GM18873 (cell line): ENCODE data around the gene MMP7.
"Not testable (repeated sequence)": the region's sequence is repeated elsewhere in the genome, so short reads cannot be mapped to it uniquely, and the experiment has no call there.

Experiments
- ATAC-seq: cut with Tn5 transposase; IDR thresholded peaks from one replicate; pipeline ENCODE4 v1.9.1; 2021; ENCODE audit warnings: mild to moderate bottlenecking, moderate library complexity, moderate number of reproducible peaks; ENCODE audit not compliant: unreplicated experiment, low FRiP score

The MMP7 gene

DNA sequence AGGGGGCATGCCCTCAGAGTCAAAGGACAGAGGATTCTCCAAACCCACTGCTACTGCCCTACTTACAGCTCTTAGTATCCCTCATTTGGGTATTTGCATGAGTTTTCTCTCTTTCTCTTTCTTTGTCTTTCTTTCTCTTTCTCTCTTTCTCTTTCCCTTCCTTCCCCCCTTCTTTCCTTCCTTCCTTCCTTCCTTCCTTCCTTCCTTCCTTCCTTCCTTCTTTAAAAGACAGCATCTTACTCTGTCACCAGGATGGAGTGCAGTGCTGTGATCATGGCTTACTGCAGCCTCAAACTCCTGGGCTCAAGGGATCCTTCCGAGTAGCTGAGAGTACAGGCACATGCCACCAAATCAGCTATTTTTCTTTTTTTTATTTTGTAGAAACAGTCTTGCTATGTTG lies 14.0 kb upstream of the MMP7 start:
- no peak for ATAC-seq

DNA sequence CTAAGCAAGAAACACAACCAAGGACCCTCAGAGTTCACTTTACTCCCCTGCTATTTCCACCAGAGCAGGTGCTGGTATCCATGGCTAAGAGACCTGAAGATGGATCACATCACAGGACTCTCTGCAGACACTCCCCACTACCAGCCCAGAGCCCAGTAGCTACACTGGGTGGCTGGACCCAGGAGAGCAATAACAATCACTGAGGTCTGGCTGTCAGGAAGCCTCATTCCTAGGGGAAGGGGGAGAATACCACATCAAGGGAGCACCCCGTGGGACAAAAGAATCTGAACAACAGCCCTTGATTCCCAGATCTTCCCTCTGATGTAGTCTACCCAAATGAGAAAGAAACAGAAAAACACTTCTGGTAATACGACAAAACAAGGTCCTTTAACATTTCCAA lies 9.0 kb upstream of the MMP7 start:
- ATAC-seq: no peak

DNA sequence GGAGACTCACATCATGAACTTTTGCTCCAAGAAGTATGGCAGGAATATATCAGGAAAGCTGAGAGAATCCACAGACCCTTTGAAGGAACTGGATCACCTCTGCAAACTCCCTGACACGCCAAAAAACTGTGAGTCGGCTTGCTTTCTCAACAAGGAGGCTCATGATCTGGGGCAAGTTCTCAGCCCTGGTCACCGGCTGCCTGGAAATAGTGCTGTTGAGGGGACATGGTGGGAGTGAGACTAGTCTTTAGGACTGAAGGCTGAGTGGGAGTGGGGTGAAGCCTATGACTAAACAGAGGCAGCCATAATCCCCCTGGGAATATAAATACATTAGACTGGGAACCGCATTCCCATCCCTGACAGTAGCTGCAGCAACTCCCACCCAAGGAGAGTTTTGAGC lies 8.4 kb upstream of the MMP7 start:
- no peak for ATAC-seq

DNA sequence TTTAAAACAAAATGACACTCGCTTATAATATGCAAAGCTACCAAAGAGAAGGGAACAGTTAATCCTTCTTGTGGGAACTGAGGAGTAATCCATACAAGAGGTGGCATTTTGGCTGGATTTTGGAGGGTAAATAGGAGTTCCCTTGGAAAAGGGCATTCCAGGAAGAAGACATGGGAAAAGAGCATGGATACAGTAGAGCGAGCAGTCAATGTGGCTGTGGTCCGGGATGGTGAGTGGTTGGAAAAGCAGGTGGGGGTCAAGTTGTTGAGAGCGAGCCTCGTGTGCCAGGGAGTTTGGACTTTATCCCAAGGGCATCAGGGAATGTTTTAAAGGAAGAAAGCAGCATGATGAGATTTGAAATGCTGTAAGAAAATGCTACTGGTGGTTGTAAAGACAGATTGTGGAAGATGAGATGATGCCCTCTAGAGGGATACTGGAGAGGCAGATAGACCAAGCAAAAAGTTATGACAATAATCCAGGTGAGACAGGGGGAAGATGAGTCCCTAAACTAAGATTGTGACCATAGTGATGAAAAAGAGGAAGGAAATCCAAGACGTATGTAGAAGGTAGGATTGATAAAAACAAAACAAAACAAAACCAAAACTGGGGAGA lies 3.8 kb upstream of the MMP7 start:
- ATAC-seq: no peak

DNA sequence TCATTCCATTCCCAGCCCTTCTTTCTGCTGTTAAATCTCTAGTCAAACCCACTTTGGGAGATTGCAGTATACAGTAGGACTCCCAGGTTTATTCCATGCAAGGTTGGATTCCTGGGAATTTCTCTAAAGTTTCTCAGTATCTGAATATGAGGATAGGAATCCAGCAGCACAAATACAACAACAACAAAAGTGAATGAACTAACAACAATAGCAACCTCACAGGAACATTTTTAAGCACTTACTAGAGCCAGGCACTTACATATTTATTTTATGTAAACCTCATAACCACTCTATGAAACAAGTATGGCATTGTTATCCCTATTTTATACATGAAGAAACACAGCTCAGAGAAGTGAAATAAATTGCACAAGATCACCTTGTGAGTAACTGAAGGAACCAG lies 1.9 kb downstream of the MMP7 start:
- ATAC-seq: no peak

DNA sequence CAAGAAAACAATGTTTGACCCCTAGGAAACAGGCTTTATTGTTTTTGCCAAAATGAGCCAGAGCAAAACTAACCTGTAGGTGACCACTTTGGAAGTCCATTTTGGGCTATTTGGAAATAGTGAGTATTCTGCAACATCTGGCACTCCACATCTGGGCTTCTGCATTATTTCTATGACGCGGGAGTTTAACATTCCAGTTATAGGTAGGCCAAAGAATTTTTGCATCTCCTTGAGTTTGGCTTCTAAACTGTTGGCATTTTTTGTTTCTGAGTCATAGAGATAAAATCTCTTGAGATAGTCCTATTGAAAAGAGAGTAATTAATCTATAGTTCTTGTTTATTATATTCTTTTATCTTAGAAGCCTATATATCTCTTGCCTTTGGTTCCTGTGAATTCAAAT lies 2.9 kb downstream of the MMP7 start:
- ATAC-seq: no peak

DNA sequence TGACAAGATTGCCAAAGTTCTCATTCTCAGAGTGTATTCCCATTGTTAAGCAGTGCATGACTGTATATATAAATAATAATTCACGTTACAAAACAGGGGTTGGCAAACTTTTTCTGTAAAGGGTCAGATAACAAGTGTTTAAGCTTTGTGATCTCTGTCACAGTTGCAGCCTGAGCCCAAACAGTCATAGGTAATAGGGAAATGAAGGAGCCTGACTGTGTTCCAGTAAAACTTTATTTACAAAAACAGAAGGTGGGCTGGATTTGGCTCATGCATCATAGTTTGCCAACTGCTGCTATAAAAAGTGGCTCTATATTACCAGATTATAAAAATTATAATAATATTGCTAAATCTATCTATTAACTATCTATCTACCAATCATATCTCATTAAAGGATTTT lies 3.5 kb downstream of the MMP7 start:
- no peak for ATAC-seq

DNA sequence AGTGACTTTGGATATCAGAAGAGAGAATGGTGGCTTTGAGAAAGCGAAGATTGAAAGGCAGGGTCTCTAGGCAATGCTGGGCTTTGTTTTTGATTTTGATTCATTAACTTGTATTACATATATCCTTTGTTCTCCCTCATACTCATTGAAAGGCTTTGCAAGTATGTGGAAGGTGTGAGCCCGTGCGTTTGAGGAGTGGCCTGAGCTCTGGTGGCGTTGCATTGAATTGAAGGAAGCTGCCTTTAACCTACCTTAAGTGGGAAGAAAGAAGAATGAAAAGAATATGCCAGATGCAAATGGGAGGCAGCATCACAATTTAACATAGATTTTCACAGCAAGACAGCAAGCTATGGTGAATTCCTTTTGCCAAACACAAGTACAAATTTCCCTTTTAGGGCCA lies 6.7 kb downstream of the MMP7 start:
- ATAC-seq: no peak

DNA sequence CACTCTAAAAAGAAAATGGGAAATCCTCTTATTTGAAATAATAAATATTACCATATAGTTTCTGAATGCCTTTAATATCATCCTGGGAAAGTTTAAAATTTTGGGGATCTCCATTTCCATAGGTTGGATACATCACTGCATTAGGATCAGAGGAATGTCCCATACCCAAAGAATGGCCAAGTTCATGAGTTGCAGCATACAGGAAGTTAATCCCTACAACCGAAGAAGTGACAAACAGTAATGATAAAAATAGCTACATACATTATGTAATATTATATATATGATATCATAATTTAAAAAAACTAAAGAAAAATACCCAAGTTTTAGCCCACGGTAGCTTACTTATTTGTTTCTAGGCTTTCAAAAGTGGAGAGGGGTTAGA lies 7.4 kb downstream of the MMP7 start:
- ATAC-seq: no peak

DNA sequence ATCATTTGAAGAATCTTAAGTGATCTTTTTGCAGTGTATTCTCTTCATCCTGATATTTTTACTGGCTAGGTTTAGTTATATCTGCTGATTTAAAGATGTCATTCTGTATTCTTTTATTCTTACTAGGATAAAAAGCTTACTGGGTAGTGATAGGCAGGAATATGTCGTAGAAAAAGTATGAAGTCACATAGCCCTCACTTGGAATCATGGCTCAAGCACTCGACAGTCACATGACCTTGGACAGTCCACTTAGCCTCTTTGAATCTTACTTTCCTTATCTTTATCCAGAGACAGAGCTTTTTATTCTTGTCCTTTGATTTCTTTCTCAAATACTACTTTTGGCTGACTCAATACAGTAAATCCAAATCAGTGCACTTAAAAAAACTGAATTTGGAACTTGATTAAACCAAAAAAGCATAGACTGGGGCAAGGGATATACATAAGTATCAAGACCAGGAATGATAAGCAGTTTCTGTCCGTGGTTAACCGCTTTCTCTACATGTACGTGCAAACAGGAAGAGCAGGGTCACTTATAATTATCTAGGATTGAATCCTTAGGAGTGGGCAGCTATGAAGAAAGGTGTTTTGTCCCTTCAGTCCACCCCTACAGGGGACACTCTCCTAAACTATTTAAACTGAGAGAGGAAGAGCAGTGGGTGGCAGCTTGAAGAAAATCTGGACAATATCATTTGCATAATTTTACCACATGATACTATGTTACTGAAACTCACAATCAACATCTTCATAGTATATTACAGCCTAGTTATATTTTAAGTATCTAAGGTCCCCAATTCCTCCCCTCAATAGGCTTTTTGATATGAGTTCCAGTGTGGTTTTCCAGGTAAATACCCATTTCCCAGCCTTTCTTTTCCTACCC lies 8.0 kb downstream of the MMP7 start:
- no peak for ATAC-seq

DNA sequence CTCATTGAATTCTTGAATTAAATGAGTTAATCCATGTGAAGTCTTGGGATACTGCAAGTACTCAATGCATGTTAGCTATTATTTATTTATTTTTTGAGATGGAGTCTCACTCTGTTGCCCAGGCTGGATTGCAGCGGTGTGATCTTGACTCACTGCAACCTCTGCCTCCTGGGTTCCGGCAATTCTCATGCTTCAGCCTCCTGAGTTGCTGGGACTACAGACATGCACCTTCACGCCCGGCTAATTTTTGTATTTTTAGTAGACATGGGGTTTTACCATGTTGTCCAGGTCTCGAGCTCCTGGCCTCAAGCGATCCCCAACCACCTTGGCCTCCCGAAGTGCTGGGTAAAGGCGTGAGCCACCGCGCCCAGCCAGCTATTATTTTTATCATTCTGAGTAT lies 9.4 kb downstream of the MMP7 start:
- ATAC-seq: no peak

DNA sequence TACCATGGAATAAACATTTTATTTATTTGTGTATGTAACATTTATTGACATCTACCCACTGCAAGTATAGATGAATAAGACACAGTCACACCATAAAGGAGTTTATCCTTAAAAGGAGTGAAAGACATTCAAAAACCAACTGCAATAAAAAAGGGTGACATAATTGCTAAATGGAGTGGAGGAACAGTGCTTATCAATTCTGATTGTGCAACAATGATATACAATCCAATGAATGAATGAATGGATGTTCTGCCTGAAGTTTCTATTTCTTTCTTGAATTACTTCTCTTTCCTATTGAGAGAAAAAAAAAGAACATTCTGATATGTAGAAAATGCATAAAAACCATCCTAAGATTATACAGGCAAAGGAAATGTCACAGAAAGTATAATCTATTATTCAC lies 10.0 kb downstream of the MMP7 start:
- no peak for ATAC-seq

DNA sequence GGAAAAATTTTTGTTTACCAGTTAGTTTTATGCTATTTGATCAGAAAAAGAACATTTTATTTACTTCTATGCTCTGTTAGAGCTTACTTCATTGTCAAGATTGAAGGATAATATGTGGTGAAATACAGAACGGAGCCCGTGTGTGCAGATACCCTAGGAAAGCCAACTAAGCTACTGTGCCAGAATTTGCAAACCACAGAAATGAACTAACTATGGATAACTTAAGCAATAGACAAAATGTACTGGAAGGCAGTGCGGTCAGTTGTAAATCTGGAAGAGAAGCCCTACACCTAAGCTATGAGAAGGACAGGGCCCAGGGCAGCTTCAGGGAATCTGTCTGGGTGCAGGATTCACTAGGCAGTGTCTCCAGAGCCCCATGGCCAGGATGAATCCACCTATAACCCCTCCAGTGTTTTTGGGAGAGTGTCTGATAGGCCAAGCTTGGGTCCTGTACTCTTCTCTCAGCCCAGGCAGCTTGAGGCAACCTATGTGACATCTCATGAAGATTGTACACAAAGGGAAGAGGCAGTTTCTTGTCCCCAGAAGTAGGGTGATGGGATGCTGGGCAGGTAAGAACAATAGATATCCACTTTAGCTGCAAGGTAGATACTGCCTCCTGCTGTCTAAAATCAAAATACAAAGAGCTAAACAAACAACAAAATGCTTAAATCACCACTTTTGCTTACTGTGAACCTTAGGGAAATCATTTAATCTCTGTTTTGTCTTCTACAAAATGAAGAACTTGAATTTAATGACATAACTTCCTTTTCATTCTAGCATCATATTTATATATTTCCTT lies 12.1 kb downstream of the MMP7 start:
- ATAC-seq: no peak

DNA sequence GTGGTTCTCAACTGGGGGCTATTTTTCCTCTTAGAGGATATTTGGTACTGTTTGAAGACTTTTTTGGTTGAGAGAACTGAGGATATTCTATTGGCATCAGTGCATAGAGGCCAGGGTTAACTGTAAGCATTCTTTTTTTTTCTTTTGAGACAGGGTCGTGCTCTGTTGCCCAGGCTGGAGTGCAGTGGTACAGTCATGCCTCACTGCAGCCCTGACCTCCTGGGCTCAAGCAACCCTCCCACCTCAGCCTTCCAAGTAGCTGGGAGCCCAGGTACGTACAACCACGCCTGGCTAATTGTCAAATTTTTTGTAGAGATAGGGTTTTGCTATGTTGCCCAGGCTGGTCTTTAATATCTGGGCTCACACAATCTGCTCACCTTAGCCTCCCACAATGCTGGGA lies 12.9 kb downstream of the MMP7 start:
- no peak for ATAC-seq

DNA sequence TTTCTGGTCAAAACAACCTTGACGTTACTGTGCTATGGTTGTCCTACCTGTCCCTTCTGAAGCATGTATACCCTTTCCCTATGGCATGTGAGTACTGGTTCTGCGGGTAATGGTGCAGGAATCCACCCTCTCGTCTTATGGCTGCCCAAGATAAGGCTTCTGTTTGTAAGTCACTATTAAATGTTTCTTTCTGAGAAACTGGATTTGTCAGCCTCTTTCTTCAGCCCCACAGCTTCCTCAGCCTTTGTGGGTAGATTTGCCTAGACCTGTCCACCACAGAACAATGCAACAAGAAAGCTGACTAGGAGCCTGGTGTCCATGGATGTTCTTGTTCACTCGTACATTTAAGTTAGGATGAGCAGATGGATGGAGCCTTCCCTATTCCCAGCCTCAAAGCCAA lies 14.4 kb downstream of the MMP7 start:
- no peak for ATAC-seq

DNA sequence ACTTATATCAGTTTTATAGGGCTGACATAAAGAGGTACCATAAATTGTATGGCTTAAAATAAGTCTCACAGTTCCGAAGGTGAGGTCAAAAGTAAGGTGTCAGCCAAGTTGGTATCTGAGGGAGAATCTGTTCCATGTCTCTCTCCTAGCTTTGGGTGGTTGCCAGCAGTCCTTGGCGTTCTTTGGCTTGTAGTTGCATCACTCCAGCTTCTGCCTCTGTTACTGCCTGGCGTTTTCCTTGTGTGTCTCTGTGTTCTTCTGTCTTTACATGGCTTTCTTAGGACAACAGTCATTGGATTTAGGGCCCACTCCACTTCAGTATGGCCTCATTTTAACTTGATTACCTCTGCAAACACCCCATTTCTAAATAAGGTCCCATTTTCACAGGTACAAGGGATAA lies 16.7 kb downstream of the MMP7 start:
- ATAC-seq: no peak

DNA sequence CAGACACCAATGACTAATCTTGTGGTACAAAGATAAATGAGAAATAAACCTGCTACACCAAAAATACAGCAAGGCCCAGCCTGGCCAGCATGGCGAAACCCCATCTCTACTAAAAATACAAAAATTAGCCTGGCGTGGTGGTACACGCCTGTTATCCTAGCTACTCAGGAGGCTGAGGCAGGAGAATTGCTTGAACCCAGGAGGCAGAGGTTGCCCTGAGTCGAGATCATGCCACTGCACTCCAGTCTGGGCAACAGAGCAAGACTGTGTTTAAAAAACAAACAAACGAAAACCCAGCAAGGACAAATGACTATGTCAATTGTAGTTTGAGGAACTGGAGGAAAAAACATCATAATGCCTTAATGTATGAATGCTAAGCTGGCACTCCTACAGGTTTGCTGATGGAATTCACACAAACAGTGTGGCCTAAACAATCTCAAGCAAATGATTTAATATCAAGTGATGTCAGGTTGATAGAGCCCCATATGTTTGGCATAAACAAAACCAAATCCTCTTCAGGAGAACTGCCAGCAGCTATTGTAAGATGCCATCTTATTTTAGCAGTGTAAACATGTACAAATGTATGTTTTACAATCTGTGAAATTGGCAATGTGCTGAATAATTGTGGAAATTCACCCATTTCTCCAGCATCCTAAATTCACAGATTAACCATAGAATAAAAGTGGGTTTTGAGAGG lies 20.0 kb downstream of the MMP7 start:
- no peak for ATAC-seq

DNA sequence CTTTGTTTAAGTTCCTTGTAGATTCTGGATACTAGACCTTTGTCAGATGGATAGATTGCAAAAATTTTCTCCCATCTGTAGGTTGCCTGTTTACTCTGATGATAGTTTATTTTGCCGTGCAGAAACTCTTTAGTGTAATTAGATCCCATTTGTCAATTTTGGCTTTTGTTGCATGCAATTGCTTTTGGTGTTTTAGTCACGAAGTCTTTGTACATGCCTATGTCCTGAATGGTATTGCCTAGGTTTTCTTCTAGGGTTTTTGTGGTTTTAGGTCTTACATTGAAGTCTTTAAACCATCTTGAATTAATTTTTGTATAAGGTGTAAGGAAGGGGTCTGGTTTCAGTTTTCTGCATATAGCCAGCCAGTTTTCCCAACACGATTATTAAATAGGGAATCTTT lies 27.7 kb downstream of the MMP7 start:
- not testable (repeated sequence) for ATAC-seq

DNA sequence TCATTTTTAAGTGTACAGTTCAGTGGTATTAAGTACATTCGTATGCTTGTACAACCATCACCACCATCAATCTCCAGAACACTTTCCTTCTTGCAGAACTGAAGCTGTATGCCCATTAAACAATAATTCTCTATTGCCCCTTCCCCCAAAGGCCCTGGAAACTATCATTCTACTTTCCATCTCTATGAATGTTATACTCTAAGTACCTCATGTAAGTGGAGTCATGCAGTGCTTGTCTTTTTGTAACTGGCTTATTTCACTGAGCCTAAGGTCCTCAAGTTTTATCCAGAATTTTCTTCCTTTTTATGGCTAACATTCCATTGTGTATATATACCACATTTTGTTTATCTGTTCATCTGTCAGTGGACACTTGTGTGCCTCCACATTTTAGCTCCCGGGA lies 29.7 kb downstream of the MMP7 start:
- no peak for ATAC-seq

DNA sequence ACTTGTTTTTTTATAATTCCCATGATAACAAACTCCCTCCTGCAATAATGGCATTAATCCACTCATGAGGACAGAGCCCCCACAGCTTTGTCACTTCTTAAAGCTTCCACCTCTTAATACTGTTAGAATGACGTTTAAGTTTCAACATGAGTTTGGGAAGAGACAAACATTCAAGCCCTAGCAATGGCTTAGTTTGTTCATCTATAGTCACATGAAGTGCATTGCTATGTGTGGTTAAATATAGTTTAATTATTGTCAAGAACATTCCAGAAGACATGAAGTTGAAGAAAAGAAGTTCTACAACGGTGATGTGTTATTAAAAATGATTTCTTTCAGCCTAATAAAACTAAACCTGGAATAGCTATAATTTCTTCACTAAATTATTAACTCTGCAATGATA lies 30.6 kb downstream of the MMP7 start:
- no peak for ATAC-seq

DNA sequence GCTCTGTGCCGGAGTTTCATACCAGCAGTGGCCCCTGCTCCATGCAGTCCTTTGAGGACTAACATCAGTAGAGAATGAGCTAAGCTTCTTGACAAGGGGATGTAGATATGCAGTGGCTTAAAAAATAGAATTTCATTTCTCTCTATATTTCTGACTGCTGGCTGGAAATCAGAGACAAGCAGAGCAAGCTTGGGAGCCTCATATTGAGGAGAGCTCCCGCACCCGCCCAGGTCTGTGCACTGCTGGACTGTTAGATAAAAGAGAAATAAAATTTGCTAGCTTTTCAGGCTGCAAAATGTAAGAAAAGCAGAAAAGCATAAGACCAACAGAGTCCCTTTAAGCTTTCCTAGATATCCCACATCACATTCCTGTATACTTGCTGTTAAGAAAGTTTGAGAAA lies 31.4 kb downstream of the MMP7 start:
- ATAC-seq: no peak
